Liver (tissue), 9 donors: ENCODE data around the gene TLN1. TPM values are rescaled to one million over a fixed set of nuclear protein-coding genes. Genes with fewer than 3 reads are reported as not detected.

Source experiments
- DNase-seq: peaks from one replicate; pipeline ENCODE4 v3.0.0-alpha.2; 2017; ENCODE audit warnings: low spot score
- H3K27ac ChIP-seq, 2 donors: one replicate each; pipeline ENCODE4 v1.7.0; 2013; ENCODE audit warnings: inconsistent platforms in 2 of 2, low read length in 2 of 2, control low read depth in 1 of 2, low read depth in 1 of 2, mild to moderate bottlenecking in 1 of 2
- H3K27me3 ChIP-seq, 4 donors: one replicate each; pipeline versions ENCODE4 v1.6.1 to v1.7.0; 2013; ENCODE audit warnings: low read length in 3 of 4, inconsistent platforms in 1 of 4, mild to moderate bottlenecking in 1 of 4, moderate library complexity in 1 of 4; ENCODE audit not compliant: control insufficient read depth in 4 of 4, insufficient read depth in 4 of 4
- H3K36me3 ChIP-seq, 4 donors: one replicate each; pipeline versions ENCODE4 v1.6.1 to v1.7.0; 2013; ENCODE audit warnings: low read length in 3 of 4, mild to moderate bottlenecking in 3 of 4, low read depth in 1 of 4, moderate library complexity in 1 of 4; ENCODE audit not compliant: control insufficient read depth in 4 of 4, insufficient read depth in 3 of 4
- H3K4me1 ChIP-seq, 4 donors: one replicate each; pipeline versions ENCODE4 v1.6.1 to v1.7.0; 2013; ENCODE audit warnings: low read length in 3 of 4, mild to moderate bottlenecking in 3 of 4, moderate library complexity in 1 of 4; ENCODE audit not compliant: control insufficient read depth in 4 of 4, insufficient read depth in 4 of 4
- H3K4me3 ChIP-seq, 3 donors: one replicate each; pipeline versions ENCODE4 v1.6.1 to v1.7.0; 2013; ENCODE audit warnings: low read length in 3 of 3, control low read depth in 1 of 3, low read depth in 1 of 3, mild to moderate bottlenecking in 1 of 3
- H3K9ac ChIP-seq, 2 donors: one replicate each; pipeline ENCODE4 v1.7.0; 2013; ENCODE audit warnings: low read length in 2 of 2, mild to moderate bottlenecking in 2 of 2, moderate library complexity in 2 of 2, control low read depth in 1 of 2, low read depth in 1 of 2
- H3K9me3 ChIP-seq, 4 donors: one replicate each; pipeline versions ENCODE4 v1.6.1 to v1.7.0; 2013; ENCODE audit warnings: low read length in 3 of 4; ENCODE audit not compliant: control insufficient read depth in 4 of 4
- EGR1 ChIP-seq, 2 donors: IDR thresholded peaks; 2 replicates each; pipeline ENCODE4 v1.6.1; 2016 to 2018; ENCODE audit warnings: antibody characterized with exemption in 2 of 2, low read depth in 2 of 2
- FOXA1 ChIP-seq: IDR thresholded peaks from 2 replicates; pipeline ENCODE4 v1.6.1; 2016; ENCODE audit warnings: antibody characterized with exemption
- FOXA2 ChIP-seq: IDR thresholded peaks from 2 replicates; pipeline ENCODE4 v1.6.1; 2016; ENCODE audit warnings: antibody characterized with exemption
- GABPA ChIP-seq, 2 donors: IDR thresholded peaks in 1 of 2; conservative IDR thresholded peaks in 1 of 2; 2 replicates each; pipeline ENCODE4 v1.6.1; 2016; ENCODE audit warnings: antibody characterized with exemption in 2 of 2, mild to moderate bottlenecking in 1 of 2, moderate library complexity in 1 of 2
- HNF4A ChIP-seq, 2 donors: conservative IDR thresholded peaks; 2 replicates each; pipeline ENCODE4 v1.6.1; 2016; ENCODE audit warnings: antibody characterized with exemption in 2 of 2, mild to moderate bottlenecking in 2 of 2
- HNF4G ChIP-seq: IDR thresholded peaks from 2 replicates; pipeline ENCODE4 v1.6.1; 2016; ENCODE audit warnings: antibody characterized with exemption
- JUND ChIP-seq, 2 donors: IDR thresholded peaks; 2 replicates each; pipeline ENCODE4 v1.6.1; 2016; ENCODE audit warnings: antibody characterized with exemption in 2 of 2
- MAX ChIP-seq: IDR thresholded peaks from 2 replicates; pipeline ENCODE4 v1.6.1; 2016; ENCODE audit warnings: antibody characterized with exemption
- NR2F2 ChIP-seq: IDR thresholded peaks from 2 replicates; pipeline ENCODE4 v1.6.1; 2016; ENCODE audit warnings: antibody characterized with exemption
- RAD21 ChIP-seq, 2 donors: IDR thresholded peaks; 2 replicates each; pipeline ENCODE4 v1.6.1; 2016; ENCODE audit warnings: antibody characterized with exemption in 2 of 2, mild to moderate bottlenecking in 2 of 2
- REST ChIP-seq: IDR thresholded peaks from 2 replicates; pipeline ENCODE4 v1.6.1; 2016; ENCODE audit warnings: antibody characterized with exemption, mild to moderate bottlenecking
- RXRA ChIP-seq, 2 donors: IDR thresholded peaks; 2 replicates each; pipeline ENCODE4 v1.6.1; 2017 to 2018; ENCODE audit warnings: antibody characterized with exemption in 2 of 2, mild to moderate bottlenecking in 1 of 2
- SP1 ChIP-seq: IDR thresholded peaks from 2 replicates; pipeline ENCODE4 v1.6.1; 2018; ENCODE audit warnings: antibody characterized with exemption, mild to moderate bottlenecking
- TAF1 ChIP-seq: conservative IDR thresholded peaks from 2 replicates; pipeline ENCODE4 v1.6.1; 2016; ENCODE audit warnings: antibody characterized with exemption, mild to moderate bottlenecking
- YY1 ChIP-seq: IDR thresholded peaks from 2 replicates; pipeline ENCODE4 v1.6.1; 2016; ENCODE audit warnings: antibody characterized with exemption, mild to moderate bottlenecking
- ZBTB33 ChIP-seq: IDR thresholded peaks from 2 replicates; pipeline ENCODE4 v1.6.1; 2016; ENCODE audit warnings: antibody characterized with exemption
- WGBS: extraction: QIAGEN DNeasy Blood & Tissue Kit; methylation state at CpG from one replicate; pipeline ENCODE4 v1.1.7; 2013; 5-methylcytosine and 5-hydroxymethylcytosine counted together
- polyA plus RNA-seq, 2 donors: library from polyadenylated mRNA; stranded (reverse) in 1 of 2; unstranded in 1 of 2; fragments of 200-250 nt in 1 of 2; fragments of >200 nt in 1 of 2; fragmentation: Nextera tagmentation in 1 of 2; extraction: Ambion mirVana in 1 of 2; gene quantifications; one replicate each; pipeline versions ENCODE4 v1.2.1 to v1.2.3, GENCODE V29; 2013 to 2015
- total RNA-seq, 2 donors: library from RNA; depleted of rRNA; stranded (reverse); fragments of >200 nt; gene quantifications; one replicate each; pipeline ENCODE4 v1.2.3, GENCODE V29; 2014
- TF ChIP-seq, protein P1 (sequence below): IDR thresholded peaks from 2 replicates; pipeline ENCODE4 v1.6.1; 2016; ENCODE audit warnings: antibody characterized with exemption
- TF ChIP-seq, protein P2 (sequence below): fragments of 150-350 bp; IDR thresholded peaks from 2 replicates; pipeline ENCODE4 v1.5.1; 2017; ENCODE audit warnings: improper control_type of control experiment, low read depth, low read length; ENCODE audit not compliant: missing input control
- donor health status: healthy.
- donor health status: healthy.
- donor health status: healthy.
- donor health status: healthy.
- donor health status: healthy.

TLN1 gene
- total and polyA plus RNA-seq, 4 donors: 24.5 to 184 (median 125) TPM

DNA sequence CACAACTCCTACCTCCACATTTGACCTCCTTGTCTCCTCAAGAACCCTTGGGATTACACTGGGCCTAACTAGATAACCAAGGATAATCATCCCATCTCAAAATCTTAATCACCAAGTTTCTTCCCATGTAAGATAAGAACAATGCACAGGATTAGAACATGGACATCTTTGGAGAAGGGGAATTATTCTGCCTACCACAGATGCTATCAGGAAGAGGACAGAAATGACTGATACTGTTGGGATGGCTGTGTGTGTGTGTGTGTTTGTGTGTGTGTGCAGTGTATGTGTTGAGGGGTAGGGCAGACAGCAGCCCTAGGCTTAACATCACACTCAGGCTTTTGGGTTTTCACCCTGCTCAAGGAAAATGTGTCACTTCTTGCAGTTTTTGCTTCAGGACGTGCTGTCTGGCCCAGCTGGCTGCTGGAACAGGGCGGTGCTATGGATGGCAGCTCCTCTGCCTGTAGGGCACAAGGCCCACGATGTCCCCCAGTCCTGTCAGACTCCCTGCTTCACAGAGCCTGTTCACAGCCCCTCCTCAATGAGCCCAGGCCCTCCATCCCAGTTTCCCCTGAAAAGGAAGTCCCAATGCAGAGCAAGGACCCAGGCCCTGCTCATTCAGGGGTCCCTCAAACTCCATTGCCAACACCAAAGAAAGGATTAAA lies 50.5 kb downstream of the TLN1 start:
- Histone ChIP-seq H3K9me3 (no peaks in the 10 kb centered on the region), H3K4me1 (no peaks in the 10 kb centered on the region), H3K36me3 (no peaks in the 10 kb centered on the region), H3K4me3 (no peak overlapping the region), H3K27ac (no peak overlapping the region), H3K27me3 (no peaks in the 10 kb centered on the region), H3K9ac (no peak overlapping the region)
- TF ChIP-seq HNF4G (no peak), HNF4A (conservative IDR thresholded peaks at IDR 0.05) (no peak), RAD21 (IDR thresholded peaks at IDR 0.05) (no peak), RXRA (IDR thresholded peaks at IDR 0.05) (no peak), YY1 (no peak), NR2F2 (no peak), JUND (IDR thresholded peaks at IDR 0.05) (no peak), GABPA (IDR thresholded peaks at IDR 0.05 in 1 of 2, conservative IDR thresholded peaks at IDR 0.05 in 1 of 2) (no peak), FOXA1 (no peak), MAX (no peak), SP1 (no peak), REST (no peak), TAF1 (no peak), EGR1 (IDR thresholded peaks at IDR 0.05; ENCODE audit: low read depth in 2 of 2) (no peak), ZBTB33 (no peak), FOXA2 (no peak)
- TF ChIP-seq, protein P1, sequence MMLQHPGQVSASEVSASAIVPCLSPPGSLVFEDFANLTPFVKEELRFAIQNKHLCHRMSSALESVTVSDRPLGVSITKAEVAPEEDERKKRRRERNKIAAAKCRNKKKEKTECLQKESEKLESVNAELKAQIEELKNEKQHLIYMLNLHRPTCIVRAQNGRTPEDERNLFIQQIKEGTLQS: no peak
- TF ChIP-seq, protein P2, sequence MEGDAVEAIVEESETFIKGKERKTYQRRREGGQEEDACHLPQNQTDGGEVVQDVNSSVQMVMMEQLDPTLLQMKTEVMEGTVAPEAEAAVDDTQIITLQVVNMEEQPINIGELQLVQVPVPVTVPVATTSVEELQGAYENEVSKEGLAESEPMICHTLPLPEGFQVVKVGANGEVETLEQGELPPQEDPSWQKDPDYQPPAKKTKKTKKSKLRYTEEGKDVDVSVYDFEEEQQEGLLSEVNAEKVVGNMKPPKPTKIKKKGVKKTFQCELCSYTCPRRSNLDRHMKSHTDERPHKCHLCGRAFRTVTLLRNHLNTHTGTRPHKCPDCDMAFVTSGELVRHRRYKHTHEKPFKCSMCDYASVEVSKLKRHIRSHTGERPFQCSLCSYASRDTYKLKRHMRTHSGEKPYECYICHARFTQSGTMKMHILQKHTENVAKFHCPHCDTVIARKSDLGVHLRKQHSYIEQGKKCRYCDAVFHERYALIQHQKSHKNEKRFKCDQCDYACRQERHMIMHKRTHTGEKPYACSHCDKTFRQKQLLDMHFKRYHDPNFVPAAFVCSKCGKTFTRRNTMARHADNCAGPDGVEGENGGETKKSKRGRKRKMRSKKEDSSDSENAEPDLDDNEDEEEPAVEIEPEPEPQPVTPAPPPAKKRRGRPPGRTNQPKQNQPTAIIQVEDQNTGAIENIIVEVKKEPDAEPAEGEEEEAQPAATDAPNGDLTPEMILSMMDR: no peak
- WGBS: 82% methylated on average over 3 of the region's 3 CpGs
- no peak for DNase-seq
